Activated naive CD8-positive, alpha-beta T cell treated with anti-CD3 and anti-CD28 coated beads, Interleukin-2, amount 50 U/mL, for 16 hours (primary cell): ENCODE data around the gene E2F8.

Experiments used
- DNase-seq: peaks from one replicate; pipeline ENCODE4 v3.0.0-alpha.2; 2020; ENCODE audit warnings: low read depth, low spot score

The E2F8 gene

GRCh38 chr11:19187114-19187832 lies 53.5 kb downstream of the E2F8 start:
- DNase-seq, result no peak

- no peak for DNase-seq
Measured at GRCh38 chr11:19185516-19186052, 55.2 kb downstream of the E2F8 start.

- no peak for DNase-seq
Measured at GRCh38 chr11:19185036-19185435, 55.7 kb downstream of the E2F8 start.

- no peak for DNase-seq
Measured at GRCh38 chr11:19183646-19184045, 57.1 kb downstream of the E2F8 start.

GRCh38 chr11:19181531-19182261 lies 59.0 kb downstream of the E2F8 start:
- no peak for DNase-seq

- DNase-seq, result no peak
Measured at GRCh38 chr11:19176629-19177186, 64.0 kb downstream of the E2F8 start.
